ENCODE results near the gene ADGRV1. TPM values are rescaled to one million over a fixed set of nuclear protein-coding genes. Genes with fewer than 3 reads are reported as not detected.

Gene ADGRV1
- total RNA-seq, 1 donor = 0.18 TPM

GRCh38 chr5:91141642-91142041, 583.0 kb downstream of the ADGRV1 start:
- no peak for TF ChIP-seq CTCF (IDR thresholded peaks at IDR 0.05; ENCODE audit: insufficient read depth, low read length)
- H3K4me3 ChIP-seq (ENCODE audit: low read depth, low read length) = no peak overlapping the region
- DNase-seq (ENCODE audit: low read depth) = no peak

DNA sequence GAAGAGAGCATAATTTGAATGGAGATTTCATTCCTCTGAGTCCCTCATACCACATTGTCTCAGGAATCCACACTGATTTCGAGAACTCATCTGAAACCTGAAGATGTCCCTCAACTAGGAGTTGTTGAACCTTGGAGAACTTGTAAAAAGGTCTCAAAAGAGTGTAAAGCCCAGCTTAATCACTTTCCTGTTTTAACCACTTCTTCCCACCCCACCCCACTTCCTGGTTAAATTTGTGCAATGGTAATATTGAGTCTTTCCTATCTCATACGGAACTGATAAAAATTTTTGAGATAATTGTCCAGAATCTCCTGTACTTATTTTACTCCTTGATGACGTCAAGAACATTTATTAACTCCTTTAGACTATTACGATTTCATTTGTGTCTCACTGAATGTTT, 583.8 kb downstream of the ADGRV1 start:
- H3K4me3 ChIP-seq (ENCODE audit: low read depth, low read length) = no peak overlapping the region
- no peak for DNase-seq (ENCODE audit: low read depth)
- TF ChIP-seq CTCF (IDR thresholded peaks at IDR 0.05; ENCODE audit: insufficient read depth, low read length) = no peak

DNA sequence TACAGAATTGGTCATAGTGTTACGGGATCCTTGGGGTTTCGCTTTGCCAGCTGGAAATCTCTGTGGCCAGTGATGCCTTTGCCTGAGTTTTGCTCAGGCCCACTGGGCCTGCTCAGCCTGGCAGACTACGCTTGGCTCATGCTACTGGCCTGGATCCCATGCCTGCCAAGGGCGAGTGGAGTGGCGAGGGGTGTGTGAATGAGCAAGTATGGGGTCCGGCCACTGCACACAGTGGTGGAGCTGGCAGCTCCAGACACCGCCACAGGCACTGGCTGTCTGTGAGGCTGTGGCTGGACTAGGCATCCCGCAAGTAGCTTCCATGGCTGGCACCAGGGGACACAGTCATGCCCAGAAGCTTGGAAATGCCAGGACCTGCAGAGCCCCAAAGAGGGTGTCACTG, 584.2 kb downstream of the ADGRV1 start:
- DNase-seq (ENCODE audit: low read depth) = no peak
- TF ChIP-seq CTCF (IDR thresholded peaks at IDR 0.05; ENCODE audit: insufficient read depth, low read length) = no peak
- H3K4me3 ChIP-seq (ENCODE audit: low read depth, low read length) = no peak overlapping the region

DNA sequence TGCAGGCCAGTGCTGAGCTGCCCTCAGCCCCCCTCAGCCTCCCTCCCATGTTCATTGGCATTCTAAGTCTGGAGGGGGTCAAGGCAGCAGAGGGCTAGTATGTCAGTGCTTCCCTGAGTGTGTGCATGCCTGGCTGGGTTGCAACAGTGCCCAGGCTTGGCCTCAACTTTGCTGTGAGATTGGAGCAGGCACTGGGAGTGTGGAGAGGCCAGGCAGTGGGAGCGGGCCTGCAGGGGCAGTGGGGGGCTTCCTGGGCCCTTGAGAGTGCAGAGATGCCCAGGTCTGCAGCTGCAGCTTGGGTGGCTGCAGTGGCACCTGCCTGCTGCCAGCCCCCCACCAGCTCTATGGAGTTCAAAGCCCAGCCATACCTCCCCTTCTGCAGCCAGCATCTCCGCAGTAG, 585.2 kb downstream of the ADGRV1 start:
- TF ChIP-seq CTCF (IDR thresholded peaks at IDR 0.05; ENCODE audit: insufficient read depth, low read length) = no peak
- no peak overlapping the region for H3K4me3 ChIP-seq (ENCODE audit: low read depth, low read length)
- no peak for DNase-seq (ENCODE audit: low read depth)

DNA sequence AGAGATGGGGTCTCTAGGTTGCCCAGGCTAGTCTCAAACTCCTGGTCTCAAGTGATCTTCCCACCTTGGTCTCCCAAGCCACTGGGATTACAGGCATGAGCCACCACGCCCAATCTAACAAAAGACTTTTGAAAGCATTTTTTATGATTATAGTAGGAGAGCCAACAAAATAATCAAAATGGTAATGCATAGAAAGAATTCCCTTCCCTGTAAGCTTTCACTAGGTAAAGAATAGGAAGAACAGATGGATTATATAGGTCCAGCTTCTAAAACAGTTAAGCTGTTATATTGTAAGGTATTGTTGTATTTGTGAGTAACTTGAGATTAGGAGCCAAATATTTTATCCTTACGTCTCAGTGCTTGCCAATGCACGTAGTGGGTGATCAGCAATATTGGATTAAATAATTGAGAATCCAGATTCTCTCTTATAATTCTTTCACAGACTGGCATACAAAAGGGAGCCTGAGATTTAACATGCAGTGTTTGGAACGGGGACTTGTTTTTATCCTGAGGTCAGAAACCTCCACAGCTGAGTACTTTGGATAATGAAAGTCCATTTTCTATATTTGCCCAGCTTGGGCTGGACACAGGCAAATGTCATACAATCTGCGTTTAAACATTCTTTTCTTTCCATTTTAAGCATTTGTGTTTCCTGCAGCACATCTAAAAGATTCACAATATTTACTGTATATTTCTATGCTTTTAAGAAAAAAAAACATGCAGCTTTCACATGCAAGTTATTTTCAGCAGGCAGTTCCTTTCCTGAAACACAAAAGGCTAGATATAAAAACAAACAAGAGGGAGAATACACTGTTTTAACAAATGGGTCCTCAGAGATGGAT, 586.1 kb downstream of the ADGRV1 start:
- no peak overlapping the region for H3K4me3 ChIP-seq (ENCODE audit: low read depth, low read length)
- DNase-seq (ENCODE audit: low read depth) = no peak
- no peak for TF ChIP-seq CTCF (IDR thresholded peaks at IDR 0.05; ENCODE audit: insufficient read depth, low read length)

DNA sequence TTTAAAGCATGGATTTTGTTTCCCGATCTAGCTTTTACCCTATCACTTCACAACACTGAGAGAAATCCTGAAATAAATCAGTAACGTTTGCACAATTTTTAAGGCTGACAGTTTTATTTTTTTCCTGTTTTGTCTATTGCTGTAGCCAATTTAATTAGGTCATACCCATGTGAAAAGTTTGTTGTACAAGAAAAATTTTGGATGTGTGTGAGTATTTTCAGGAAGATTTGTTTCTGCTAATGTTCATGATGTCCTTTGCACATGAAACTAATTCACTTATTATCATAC, 586.7 kb downstream of the ADGRV1 start:
- TF ChIP-seq CTCF (IDR thresholded peaks at IDR 0.05; ENCODE audit: insufficient read depth, low read length) = no peak
- peak; percentile 31 for DNase-seq (ENCODE audit: low read depth)
- no peak overlapping the region for H3K4me3 ChIP-seq (ENCODE audit: low read depth, low read length)

DNA sequence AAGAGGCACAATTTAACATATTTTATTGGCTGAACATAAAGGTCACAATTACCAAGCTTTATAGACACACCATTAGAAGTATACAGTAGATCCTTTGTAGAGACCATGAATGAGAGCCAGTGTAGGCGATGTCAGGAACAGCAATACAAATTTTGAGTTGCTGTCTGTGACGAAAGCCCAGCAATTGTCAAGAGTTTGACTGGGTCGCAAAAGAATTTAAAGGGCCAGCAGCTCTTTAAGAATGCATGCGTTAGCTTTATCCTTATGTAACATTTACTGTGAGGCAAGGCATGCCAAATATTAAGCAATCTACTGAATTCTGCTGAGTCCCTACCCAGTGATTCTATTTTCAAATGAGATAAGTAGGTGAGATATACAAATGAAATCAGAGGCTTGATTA, 587.6 kb downstream of the ADGRV1 start:
- H3K4me3 ChIP-seq (ENCODE audit: low read depth, low read length) = no peak overlapping the region
- no peak for TF ChIP-seq CTCF (IDR thresholded peaks at IDR 0.05; ENCODE audit: insufficient read depth, low read length)
- peak; percentile 55 for DNase-seq (ENCODE audit: low read depth)
